Esophagus muscularis mucosa (tissue), 3 donors: ENCODE measurements around the gene WNT7A.

Source experiments
- CTCF ChIP-seq, 3 experiments: fragments of 200-600 bp in 2 of 3; fragments of 450-650 bp in 1 of 3; sonication (generic) in 2 of 3; IDR thresholded peaks; one replicate each; pipeline ENCODE4 v1.5.1; 2017 to 2019; ENCODE audit warnings: antibody characterized with exemption in 3 of 3, mild to moderate bottlenecking in 2 of 3, moderate library complexity in 1 of 3
- POLR2AphosphoS5 ChIP-seq, 2 donors: sonication (generic); formaldehyde crosslinking; IDR thresholded peaks; one replicate each; pipeline ENCODE4 v1.6.1; 2017; ENCODE audit warnings: antibody characterized with exemption in 2 of 2

GRCh38 chr3:13781417-13781816, 98.5 kb downstream of the WNT7A start:
- TF ChIP-seq CTCF (IDR thresholded peaks at IDR 0.05), result no peak
- no peak for TF ChIP-seq POLR2AphosphoS5 (IDR thresholded peaks at IDR 0.05)
